HEK293 (cell line): Measurements from ENCODE around the gene CREB5.

Source experiments
- CTCF ChIA-PET: fragments of 350-600 bp; formaldehyde crosslinking; extraction: SDS; loops from one replicate; lab custom pipeline; 2021; ENCODE audit warnings: antibody characterized with exemption; lab: Yijun Ruan, JAX
- POLR2A ChIA-PET: fragments of 300-600 bp; formaldehyde crosslinking; extraction: SDS; loops from one replicate; lab custom pipeline; 2020; ENCODE audit warnings: antibody characterized with exemption, inconsistent platforms; lab: Yijun Ruan, JAX
- H3K27ac ChIP-seq: fragments of 200-500 bp; sonication (Bioruptor generic); 2 replicates; pipeline ENCODE4 v1.5.1; 2014; ENCODE audit warnings: low read depth, low read length, control low read depth, inconsistent platforms; ENCODE audit errors: extremely low read depth
- H3K36me3 ChIP-seq, 2 experiments: fragments of 200-500 bp in 1 of 2; sonication (Bioruptor generic) in 1 of 2; 1 replicate in 1 of 2; 2 replicates in 1 of 2; pipeline ENCODE4 v1.5.1; 2014 to 2017; ENCODE audit warnings: inconsistent platforms in 2 of 2, low read length in 2 of 2; ENCODE audit not compliant: control insufficient read depth in 2 of 2, insufficient read depth in 1 of 2
- H3K4me1 ChIP-seq: fragments of 200-500 bp; sonication (Bioruptor generic); 2 replicates; pipeline ENCODE4 v1.5.1; 2014; ENCODE audit warnings: mild to moderate bottlenecking, low read length, inconsistent platforms; ENCODE audit not compliant: control insufficient read depth, insufficient read depth
- H3K4me3 ChIP-seq: 2 replicates; pipeline ENCODE4 v1.5.1; 2011; ENCODE audit warnings: low read depth, mild to moderate bottlenecking, control low read depth, low read length, moderate library complexity
- H3K9me3 ChIP-seq: fragments of 200-500 bp; sonication (Bioruptor generic); 2 replicates; pipeline ENCODE4 v1.5.1; 2014; ENCODE audit warnings: low read depth, low read length, inconsistent platforms; ENCODE audit not compliant: control insufficient read depth, insufficient read depth
- BCL11B ChIP-seq: fragments of 450-650 bp; formaldehyde crosslinking; IDR thresholded peaks from 2 replicates; pipeline ENCODE4 v1.5.1; 2016; ENCODE audit warnings: low read depth, missing biosample characterization, missing genetic modification characterization
- GLI4 ChIP-seq: fragments of 450-650 bp; formaldehyde crosslinking; IDR thresholded peaks from 2 replicates; pipeline ENCODE4 v1.5.1; 2016; ENCODE audit warnings: missing biosample characterization, missing genetic modification characterization
- GLIS1 ChIP-seq: fragments of 450-650 bp; formaldehyde crosslinking; IDR thresholded peaks from 2 replicates; pipeline ENCODE4 v1.5.1; 2016; ENCODE audit warnings: missing biosample characterization, missing genetic modification characterization
- HOXA7 ChIP-seq: sonication (generic); formaldehyde crosslinking; IDR thresholded peaks from 2 replicates; pipeline ENCODE4 v1.8.1; 2022; ENCODE audit warnings: missing genetic modification reagents, borderline replicate concordance
- HOXC10 ChIP-seq: sonication (generic); formaldehyde crosslinking; IDR thresholded peaks from 2 replicates; pipeline ENCODE4 v1.8.1; 2023; ENCODE audit warnings: mild to moderate bottlenecking, missing genetic modification reagents
- MYNN ChIP-seq: fragments of 450-650 bp; formaldehyde crosslinking; IDR thresholded peaks from 2 replicates; pipeline ENCODE4 v1.5.1; 2016; ENCODE audit warnings: missing biosample characterization, missing genetic modification characterization, borderline replicate concordance
- SP7 ChIP-seq: fragments of 450-650 bp; formaldehyde crosslinking; IDR thresholded peaks from 2 replicates; pipeline ENCODE4 v1.5.1; 2016; ENCODE audit warnings: missing biosample characterization, missing genetic modification characterization
- TCF7L2 ChIP-seq: IDR thresholded peaks from 2 replicates; pipeline ENCODE4 v1.6.1; 2011; ENCODE audit warnings: low read depth, mild to moderate bottlenecking, inconsistent platforms, low read length, moderate library complexity, borderline replicate concordance
- WT1 ChIP-seq: fragments of 450-650 bp; formaldehyde crosslinking; IDR thresholded peaks from 2 replicates; pipeline ENCODE4 v1.5.1; 2016; ENCODE audit warnings: missing biosample characterization, missing genetic modification characterization
- ZBTB1 ChIP-seq: fragments of 450-650 bp; formaldehyde crosslinking; IDR thresholded peaks from 2 replicates; pipeline ENCODE4 v1.5.1; 2016; ENCODE audit warnings: missing biosample characterization, missing genetic modification characterization
- ZBTB21 ChIP-seq: fragments of 450-650 bp; formaldehyde crosslinking; IDR thresholded peaks from 2 replicates; pipeline ENCODE4 v1.5.1; 2017; ENCODE audit warnings: missing biosample characterization, missing genetic modification characterization
- ZNF10 ChIP-seq: fragments of 450-650 bp; formaldehyde crosslinking; IDR thresholded peaks from 2 replicates; pipeline ENCODE4 v1.5.1; 2017; ENCODE audit warnings: missing biosample characterization, missing genetic modification characterization
- ZNF114 ChIP-seq: fragments of 450-650 bp; formaldehyde crosslinking; IDR thresholded peaks from 2 replicates; pipeline ENCODE4 v1.5.0; 2017; ENCODE audit warnings: missing biosample characterization, missing genetic modification characterization
- ZNF16 ChIP-seq: fragments of 450-650 bp; formaldehyde crosslinking; IDR thresholded peaks from 2 replicates; pipeline ENCODE4 v1.5.1; 2016; ENCODE audit warnings: low read depth, missing biosample characterization, missing genetic modification characterization
- ZNF211 ChIP-seq: fragments of 450-650 bp; formaldehyde crosslinking; IDR thresholded peaks from 2 replicates; pipeline ENCODE4 v1.5.1; 2016; ENCODE audit warnings: low read depth, missing biosample characterization, missing genetic modification characterization
- ZNF324 ChIP-seq: fragments of 450-650 bp; formaldehyde crosslinking; IDR thresholded peaks from 2 replicates; pipeline ENCODE4 v1.5.1; 2016; ENCODE audit warnings: missing biosample characterization, missing genetic modification characterization
- ZNF335 ChIP-seq: fragments of 450-650 bp; formaldehyde crosslinking; conservative IDR thresholded peaks from 2 replicates; pipeline ENCODE4 v1.5.1; 2016; ENCODE audit warnings: missing biosample characterization, missing genetic modification characterization
- ZNF404 ChIP-seq: fragments of 450-650 bp; formaldehyde crosslinking; IDR thresholded peaks from 2 replicates; pipeline ENCODE4 v1.5.1; 2017; ENCODE audit warnings: missing biosample characterization, missing genetic modification characterization
- ZNF426 ChIP-seq: fragments of 450-650 bp; formaldehyde crosslinking; IDR thresholded peaks from 2 replicates; pipeline ENCODE4 v1.5.1; 2017; ENCODE audit warnings: missing biosample characterization, missing genetic modification characterization, mild to moderate bottlenecking, inconsistent platforms, moderate library complexity
- ZNF473 ChIP-seq: fragments of 450-650 bp; formaldehyde crosslinking; IDR thresholded peaks from 2 replicates; pipeline ENCODE4 v1.5.1; 2017; ENCODE audit warnings: missing biosample characterization, missing genetic modification characterization
- ZNF510 ChIP-seq: fragments of 450-650 bp; formaldehyde crosslinking; IDR thresholded peaks from 2 replicates; pipeline ENCODE4 v1.5.1; 2018; ENCODE audit warnings: mild to moderate bottlenecking, missing genetic modification characterization, missing biosample characterization; ENCODE audit not compliant: insufficient replicate concordance
- ZNF561 ChIP-seq: fragments of 450-650 bp; IDR thresholded peaks from 2 replicates; pipeline ENCODE4 v1.5.1; 2018; ENCODE audit warnings: missing biosample characterization, missing genetic modification characterization, borderline replicate concordance
- ZNF610 ChIP-seq: fragments of 450-650 bp; formaldehyde crosslinking; IDR thresholded peaks from 2 replicates; pipeline ENCODE4 v1.5.1; 2016; ENCODE audit warnings: missing biosample characterization, missing genetic modification characterization, borderline replicate concordance
- ZNF626 ChIP-seq: fragments of 450-650 bp; sonication (Bioruptor Pico); formaldehyde crosslinking; IDR thresholded peaks from 2 replicates; pipeline ENCODE4 v1.5.1; 2018; ENCODE audit warnings: missing biosample characterization, missing genetic modification characterization, inconsistent platforms
- ZNF654 ChIP-seq: fragments of 450-650 bp; formaldehyde crosslinking; IDR thresholded peaks from 2 replicates; pipeline ENCODE4 v1.5.1; 2016; ENCODE audit warnings: low read depth, missing biosample characterization, missing genetic modification characterization
- ZNF792 ChIP-seq: fragments of 450-650 bp; formaldehyde crosslinking; IDR thresholded peaks from 2 replicates; pipeline ENCODE4 v1.5.1; 2016; ENCODE audit warnings: missing biosample characterization, missing genetic modification characterization
- ZNF837 ChIP-seq: fragments of 450-650 bp; formaldehyde crosslinking; IDR thresholded peaks from 2 replicates; pipeline ENCODE4 v1.5.1; 2016; ENCODE audit warnings: missing biosample characterization, missing genetic modification characterization
- TF ChIP-seq, protein P1 (sequence below): fragments of 450-650 bp; formaldehyde crosslinking; IDR thresholded peaks from 2 replicates; pipeline ENCODE4 v1.5.1; 2016; ENCODE audit warnings: missing biosample characterization, missing genetic modification characterization
- TF ChIP-seq, protein P2 (sequence below): fragments of 450-650 bp; formaldehyde crosslinking; conservative IDR thresholded peaks from 2 replicates; pipeline ENCODE4 v1.5.1; 2016; ENCODE audit warnings: low read depth, missing biosample characterization, missing genetic modification characterization

Gene CREB5

DNA sequence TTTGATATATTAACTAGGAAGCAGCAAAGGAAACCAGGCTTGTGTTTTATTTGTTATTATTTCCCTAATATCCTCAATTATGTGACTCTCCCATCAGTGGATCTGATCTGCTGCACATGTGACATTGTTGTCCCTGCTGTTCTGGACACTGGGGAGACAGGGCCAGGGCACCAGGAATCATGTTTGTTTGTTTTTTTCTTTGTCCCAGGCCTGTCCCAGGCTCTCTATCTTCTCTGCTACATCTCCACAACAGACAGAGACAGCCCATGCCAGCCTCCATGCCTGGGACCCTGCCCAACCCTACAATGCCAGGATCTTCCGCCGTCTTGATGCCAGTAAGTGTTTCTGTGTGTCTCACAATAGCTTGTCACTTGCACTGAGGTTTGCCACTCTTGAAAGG, 306.2 kb downstream of the CREB5 start (continued):
- no peak for TF ChIP-seq ZNF324 (tag by site-specific recombination)

DNA sequence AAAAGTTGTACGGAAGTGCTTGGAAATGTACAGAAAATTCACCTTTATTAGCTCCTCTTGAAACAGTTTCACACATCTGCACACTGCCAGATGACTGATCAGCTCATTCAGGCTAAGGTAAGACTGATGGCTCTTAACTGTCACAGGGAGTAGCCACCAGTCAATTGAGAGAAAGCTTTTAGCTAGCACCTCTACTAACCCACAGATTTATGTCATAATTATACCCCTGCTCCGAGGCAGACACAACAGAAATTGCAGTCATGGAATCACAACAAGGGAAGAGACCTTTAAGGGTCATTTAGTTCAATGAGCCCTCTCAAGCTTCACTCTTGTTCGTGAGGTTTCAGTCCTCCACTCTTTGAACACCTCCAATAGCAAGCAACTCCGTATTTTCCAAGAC, 310.4 kb downstream of the CREB5 start:
- H3K36me3 ChIP-seq, result peaks cover 0 to 4% of the 10 kb centered on the region in 2 experiments; a peak in 1 of 3 replicates
- H3K4me3 ChIP-seq, result no peak overlapping the region
- ChIA-PET POLR2A (no interaction called here), CTCF (no interaction called here)
- H3K27ac ChIP-seq, result 0 out of 2 replicates have a peak overlapping the region, but pooled peaks have one; percentile 4
- H3K9me3 ChIP-seq, result no peaks in the 10 kb centered on the region
- no peak for TF ChIP-seq ZBTB21 (tag by site-specific recombination)
- TF ChIP-seq WT1 (tag by site-specific recombination), result 0 out of 2 replicates have a peak, but pooled peaks have one; percentile 19
- no peak for TF ChIP-seq TCF7L2
- no peak for TF ChIP-seq ZNF610 (tag by site-specific recombination)
- TF ChIP-seq ZNF837 (tag by site-specific recombination), result no peak
- TF ChIP-seq ZNF654 (tag by site-specific recombination), result no peak
- TF ChIP-seq ZNF426, result no peak
- no peak for TF ChIP-seq GLIS1 (tag by site-specific recombination)
- TF ChIP-seq ZNF473, result no peak
- TF ChIP-seq ZNF510 (tag by site-specific recombination), result no peak
- TF ChIP-seq SP7 (tag by site-specific recombination), result peak; percentile 92
- no peak for TF ChIP-seq ZNF211 (tag by site-specific recombination)
- TF ChIP-seq, protein P1, sequence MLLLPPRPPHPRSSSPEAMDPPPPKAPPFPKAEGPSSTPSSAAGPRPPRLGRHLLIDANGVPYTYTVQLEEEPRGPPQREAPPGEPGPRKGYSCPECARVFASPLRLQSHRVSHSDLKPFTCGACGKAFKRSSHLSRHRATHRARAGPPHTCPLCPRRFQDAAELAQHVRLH, result no peak
- H3K4me1 ChIP-seq, result peaks cover 16% of the 10 kb centered on the region

DNA sequence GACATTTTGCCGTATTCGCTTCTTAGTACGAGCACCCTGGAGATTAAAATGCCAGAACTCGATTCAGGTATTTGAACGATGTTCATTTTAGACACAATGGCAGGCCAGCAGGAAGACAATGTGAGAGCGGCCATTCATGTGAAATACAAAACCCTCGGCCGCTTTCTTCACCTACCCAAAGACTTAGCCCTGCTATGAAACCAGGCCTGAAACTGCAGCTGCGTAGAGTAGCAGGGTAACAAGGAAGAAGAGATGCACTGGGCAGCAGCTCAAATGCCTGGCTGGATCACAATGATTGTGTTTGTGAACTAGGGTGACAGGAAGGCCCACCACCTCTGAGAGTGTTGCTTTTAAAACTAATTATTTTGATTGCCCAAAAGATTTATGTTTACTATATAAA, 311.0 kb downstream of the CREB5 start:
- TF ChIP-seq GLI4 (tag by site-specific recombination), result no peak
- TF ChIP-seq ZNF792, result no peak
- no peak for TF ChIP-seq ZNF626 (tag by site-specific recombination)
- no peak for TF ChIP-seq HOXC10 (CRISPR knock-in tag)
- no peak for TF ChIP-seq ZNF114 (tag by site-specific recombination)
- no peak for TF ChIP-seq HOXA7 (CRISPR knock-in tag)
- no peak for TF ChIP-seq ZNF561 (tag by site-specific recombination)
- TF ChIP-seq TCF7L2, result no peak
- TF ChIP-seq ZNF16 (tag by site-specific recombination), result no peak
- no peak for TF ChIP-seq ZBTB1 (tag by site-specific recombination)
- TF ChIP-seq, protein P2, sequence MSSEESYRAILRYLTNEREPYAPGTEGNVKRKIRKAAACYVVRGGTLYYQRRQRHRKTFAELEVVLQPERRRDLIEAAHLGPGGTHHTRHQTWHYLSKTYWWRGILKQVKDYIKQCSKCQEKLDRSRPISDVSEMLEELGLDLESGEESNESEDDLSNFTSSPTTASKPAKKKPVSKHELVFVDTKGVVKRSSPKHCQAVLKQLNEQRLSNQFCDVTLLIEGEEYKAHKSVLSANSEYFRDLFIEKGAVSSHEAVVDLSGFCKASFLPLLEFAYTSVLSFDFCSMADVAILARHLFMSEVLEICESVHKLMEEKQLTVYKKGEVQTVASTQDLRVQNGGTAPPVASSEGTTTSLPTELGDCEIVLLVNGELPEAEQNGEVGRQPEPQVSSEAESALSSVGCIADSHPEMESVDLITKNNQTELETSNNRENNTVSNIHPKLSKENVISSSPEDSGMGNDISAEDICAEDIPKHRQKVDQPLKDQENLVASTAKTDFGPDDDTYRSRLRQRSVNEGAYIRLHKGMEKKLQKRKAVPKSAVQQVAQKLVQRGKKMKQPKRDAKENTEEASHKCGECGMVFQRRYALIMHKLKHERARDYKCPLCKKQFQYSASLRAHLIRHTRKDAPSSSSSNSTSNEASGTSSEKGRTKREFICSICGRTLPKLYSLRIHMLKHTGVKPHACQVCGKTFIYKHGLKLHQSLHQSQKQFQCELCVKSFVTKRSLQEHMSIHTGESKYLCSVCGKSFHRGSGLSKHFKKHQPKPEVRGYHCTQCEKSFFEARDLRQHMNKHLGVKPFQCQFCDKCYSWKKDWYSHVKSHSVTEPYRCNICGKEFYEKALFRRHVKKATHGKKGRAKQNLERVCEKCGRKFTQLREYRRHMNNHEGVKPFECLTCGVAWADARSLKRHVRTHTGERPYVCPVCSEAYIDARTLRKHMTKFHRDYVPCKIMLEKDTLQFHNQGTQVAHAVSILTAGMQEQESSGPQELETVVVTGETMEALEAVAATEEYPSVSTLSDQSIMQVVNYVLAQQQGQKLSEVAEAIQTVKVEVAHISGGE (tag by site-specific recombination), result no peak
- no peak for TF ChIP-seq MYNN (tag by site-specific recombination)
- TF ChIP-seq ZNF404, result no peak
- TF ChIP-seq ZNF335, result no peak
- no peak for TF ChIP-seq ZNF10 (tag by site-specific recombination)
- TF ChIP-seq BCL11B, result no peak
- TF ChIP-seq, all 188 proteins: peak for 0
- ChIA-PET POLR2A (no interaction called here), CTCF (no interaction called here)
- Histone ChIP-seq H3K4me3 (no peak overlapping the region), H3K4me1 (peaks cover 12% of the 10 kb centered on the region), H3K36me3 (peaks cover 0 to 4% of the 10 kb centered on the region in 2 experiments; a peak in 1 of 3 replicates), H3K9me3 (no peaks in the 10 kb centered on the region), H3K27ac (no peak overlapping the region)
